ENCODE measurements around the gene PLK1.
"Not testable (repeated sequence)": the region's sequence is repeated elsewhere in the genome, so short reads cannot be mapped to it uniquely, and the experiment has no call there.

Gene PLK1

DNA sequence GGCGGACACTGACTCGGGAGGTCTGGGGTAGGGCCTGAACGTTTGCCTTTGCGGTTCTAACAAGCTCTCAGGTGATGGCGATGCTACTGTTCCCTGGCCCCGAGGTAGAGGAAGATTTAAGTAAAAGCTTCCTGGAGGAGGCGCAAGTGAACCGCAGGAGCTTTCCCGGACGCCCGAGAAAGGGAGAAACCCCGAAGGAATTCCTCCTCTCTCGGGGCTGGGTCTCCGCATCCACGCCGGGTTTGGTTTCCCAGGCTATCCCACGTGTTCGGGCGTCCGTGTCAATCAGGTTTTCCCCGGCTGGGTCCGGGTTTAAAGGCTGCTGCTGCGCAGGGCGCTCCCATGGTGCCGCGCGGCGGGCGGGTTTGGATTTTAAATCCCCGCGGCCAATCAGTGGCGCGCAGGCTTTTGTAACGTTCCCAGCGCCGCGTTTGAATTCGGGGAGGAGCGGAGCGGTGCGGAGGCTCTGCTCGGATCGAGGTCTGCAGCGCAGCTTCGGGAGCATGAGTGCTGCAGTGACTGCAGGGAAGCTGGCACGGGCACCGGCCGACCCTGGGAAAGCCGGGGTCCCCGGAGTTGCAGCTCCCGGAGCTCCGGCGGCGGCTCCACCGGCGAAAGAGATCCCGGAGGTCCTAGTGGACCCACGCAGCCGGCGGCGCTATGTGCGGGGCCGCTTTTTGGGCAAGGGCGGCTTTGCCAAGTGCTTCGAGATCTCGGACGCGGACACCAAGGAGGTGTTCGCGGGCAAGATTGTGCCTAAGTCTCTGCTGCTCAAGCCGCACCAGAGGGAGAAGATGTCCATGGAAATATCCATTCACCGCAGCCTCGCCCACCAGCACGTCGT lies at the start of gene PLK1:
PLK1 (plus strand) TSS at position 460 of the 844 bp plus-strand sequence; CDS start at position 504, 44 bp downstream.
- DNase-seq = peak; percentile 35

DNA sequence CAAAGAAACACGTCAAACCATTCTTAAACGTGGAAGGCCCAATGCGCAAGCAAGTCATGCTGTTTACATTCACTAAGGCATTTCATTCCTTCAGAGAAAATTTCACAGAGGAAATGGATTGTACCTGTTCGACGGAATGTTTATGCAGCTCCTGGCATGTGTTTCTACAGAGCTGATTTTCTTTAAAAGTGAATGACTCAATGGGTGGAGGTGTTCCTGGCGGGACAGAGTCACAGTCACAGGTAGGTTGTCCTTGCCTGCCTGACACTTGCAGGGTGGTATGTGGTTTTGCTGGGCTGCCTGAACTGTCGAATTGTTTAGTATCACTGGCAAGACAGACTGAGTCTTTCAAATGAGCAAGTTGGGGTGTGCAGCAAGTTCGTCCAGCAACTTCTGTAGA lies 49.2 kb upstream of the PLK1 start:
- DNase-seq = no peak

DNA sequence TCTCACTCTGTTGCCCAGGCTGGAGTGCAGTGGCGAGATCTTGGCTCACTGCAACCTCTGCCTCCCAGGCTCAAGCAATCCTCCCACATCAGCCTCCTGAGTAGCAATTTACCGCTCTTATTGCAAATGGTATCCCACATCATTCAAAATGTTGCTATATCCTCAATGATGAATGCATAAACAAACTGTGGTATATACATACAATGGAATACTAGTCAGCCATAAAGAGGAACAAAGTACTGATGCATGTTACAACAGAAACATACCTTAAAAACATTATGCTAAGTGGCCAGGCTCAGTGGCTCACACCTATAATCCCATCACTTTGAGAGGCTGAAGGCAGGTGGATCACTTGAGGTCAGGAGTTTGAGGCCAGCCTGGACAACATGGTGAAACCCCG lies 46.8 kb upstream of the PLK1 start:
- DNase-seq = not testable (repeated sequence)

DNA sequence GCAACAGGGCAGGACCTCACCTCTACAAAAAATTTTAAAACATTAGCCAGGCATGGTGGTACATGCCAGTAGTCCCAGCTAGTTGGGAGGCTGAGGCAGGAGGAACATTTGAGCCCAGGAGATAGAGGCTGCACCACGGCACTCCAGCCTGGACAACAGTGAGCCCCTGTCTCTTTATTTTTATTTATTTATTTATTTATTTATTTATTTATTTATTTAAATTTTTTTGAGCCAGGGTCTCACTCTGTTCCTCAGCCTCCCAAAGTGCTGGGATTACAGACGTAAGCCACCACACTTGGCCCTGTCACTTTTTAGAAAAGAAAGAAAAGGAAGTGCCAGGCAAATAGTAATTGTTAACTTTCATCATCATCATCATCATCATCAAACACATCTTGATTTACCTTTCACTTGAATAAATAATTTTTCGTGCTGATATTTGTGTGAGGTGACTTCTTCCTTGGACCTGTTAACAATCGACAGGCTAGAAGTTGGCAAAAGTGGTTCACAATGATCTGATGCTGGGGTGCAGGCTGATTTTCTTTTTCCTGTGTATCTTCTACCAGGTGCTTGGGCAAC lies 44.1 kb upstream of the PLK1 start:
- no peak for DNase-seq

DNA sequence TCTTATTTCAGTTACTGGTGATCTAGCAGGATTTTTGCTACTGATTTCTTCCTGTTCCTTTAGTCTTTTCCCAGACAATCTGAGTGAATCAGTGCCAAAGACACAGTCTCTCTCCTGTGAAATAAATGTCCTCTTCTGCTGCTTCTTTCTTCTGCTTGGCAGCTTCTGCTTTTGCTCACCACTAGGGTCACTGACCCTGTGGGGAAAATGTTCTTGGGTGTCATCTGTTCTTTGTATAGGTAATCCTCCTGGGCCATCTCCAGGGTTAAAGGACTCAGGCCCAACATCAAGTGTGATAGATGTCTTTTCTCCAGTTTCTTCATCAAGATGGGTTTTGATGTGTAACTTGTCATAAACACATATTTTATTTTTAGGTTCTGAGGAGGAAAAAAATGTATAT lies 42.7 kb upstream of the PLK1 start:
- DNase-seq = no peak

DNA sequence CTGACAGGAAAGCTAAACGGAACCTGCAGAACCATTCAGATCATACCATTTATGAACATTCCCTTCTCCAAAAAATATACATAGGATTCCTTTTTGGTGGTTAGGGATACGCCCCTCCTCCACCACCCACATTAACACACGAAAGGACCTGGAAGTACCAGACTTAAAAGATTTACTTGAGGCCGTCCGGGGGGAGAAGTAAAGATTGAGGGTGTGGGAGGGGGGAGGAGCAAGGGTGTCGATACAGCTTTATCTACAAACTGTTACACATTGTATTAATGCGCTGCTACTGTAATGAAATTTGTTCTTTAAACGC lies 38.1 kb upstream of the PLK1 start:
- no peak for DNase-seq

DNA sequence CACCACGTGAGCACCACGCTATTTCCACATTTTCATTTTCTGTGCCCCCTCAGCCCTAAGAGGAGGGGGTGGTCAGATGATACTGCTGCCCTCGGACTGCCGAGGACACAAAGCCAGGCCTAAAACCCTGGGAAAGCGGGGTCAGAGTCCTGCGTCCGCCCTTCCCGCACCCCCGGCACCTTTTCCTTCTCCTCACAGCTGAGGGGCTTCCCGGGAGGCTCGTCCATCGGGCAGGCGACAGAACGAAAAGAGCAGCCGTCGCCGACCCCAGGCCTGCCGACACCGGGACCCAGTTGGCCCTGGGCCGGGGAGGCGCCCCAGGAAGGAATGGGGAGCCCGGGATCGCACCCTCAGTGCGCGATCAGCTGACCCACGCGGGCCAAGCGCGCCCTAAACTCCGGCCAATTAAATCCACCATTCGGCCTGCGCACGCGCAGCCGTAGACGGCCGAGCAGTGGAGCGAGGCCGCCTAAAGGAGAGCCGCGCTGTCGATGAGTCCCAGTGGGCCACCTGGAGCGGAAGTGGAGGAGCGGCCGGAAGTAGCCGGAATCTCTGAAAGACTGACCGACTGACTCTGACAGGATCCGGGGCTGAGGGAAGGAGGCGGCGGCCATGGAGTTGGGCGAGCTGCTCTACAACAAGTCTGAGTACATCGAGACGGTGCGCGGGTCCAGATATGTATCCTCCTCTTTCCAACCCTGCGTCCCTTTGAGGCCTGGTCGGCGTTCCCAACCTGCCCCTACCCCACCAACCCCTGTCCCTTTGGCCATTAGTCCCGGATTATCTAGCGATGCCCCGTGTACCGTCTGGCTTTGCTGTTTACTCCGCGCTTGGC lies 37.5 kb upstream of the PLK1 start, which contains the start of the genes DCTN5 and PALB2:
DCTN5 (plus strand) TSS at position 536 of the 835 bp plus-strand sequence; CDS start at position 613, 77 bp downstream.
PALB2 (minus strand) TSS at position 380 of the 835 bp plus-strand sequence; CDS start at position 227, 153 bp downstream.
- DNase-seq = peak; percentile 73

DNA sequence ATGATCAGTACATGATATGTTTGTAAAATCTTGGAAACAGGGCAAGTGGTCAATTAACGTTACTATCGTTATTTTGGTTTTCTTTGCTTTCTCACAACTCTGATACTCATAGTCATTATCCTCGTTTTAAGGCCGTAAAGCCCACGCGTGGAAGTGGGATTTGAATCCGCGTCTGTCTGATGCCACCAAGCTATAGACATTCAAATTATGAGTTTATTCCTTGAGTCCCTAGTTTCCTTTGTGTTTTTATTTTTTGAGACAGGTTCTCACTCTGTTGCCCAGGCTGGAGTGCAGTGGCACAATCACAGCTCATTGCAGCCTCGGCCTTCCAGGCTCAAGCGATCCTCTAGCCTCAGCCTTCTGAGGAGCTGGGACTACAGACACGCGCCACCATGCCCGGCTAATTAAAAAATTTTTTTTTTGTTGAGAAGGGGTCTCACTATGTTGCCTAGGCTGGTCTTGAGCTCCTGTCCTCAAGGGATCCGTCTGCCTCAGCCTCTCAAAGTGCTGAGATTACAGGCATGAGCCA lies 36.4 kb upstream of the PLK1 start:
- DNase-seq = no peak

DNA sequence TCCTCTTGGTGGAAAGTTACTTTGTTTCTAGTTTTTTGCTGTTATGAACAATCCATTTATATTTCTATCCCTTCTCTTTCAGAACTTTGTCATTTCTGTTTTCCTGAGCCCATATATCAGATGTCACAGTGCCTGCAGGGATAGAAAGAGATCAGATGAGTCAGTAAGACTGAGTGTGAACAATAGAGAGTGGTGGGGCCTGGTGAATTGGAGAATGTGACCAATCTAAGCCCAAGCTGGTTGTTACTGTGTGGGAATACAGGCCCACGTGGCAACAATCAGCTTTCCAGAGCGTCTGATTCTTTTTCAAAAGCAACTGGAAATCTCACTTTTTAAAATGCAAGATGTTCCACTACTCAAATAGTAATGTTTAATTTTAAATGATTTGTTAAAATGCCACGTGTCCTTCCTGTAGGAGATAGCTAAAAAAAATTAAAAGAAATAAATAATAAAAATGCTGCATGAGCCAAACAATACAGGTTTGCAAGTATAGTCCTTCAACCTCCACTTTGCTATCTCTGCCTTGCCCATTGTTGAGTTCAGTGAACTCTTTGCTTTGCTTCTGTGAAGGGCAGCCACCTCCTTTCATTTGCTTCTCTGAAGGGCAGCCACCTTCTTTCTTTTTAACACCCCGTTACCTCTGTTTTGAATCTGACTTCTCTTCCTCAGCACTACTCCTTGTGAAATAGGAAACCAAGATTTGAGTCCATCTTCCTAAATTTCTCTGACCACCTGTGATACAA lies 27.8 kb upstream of the PLK1 start:
- DNase-seq = no peak

DNA sequence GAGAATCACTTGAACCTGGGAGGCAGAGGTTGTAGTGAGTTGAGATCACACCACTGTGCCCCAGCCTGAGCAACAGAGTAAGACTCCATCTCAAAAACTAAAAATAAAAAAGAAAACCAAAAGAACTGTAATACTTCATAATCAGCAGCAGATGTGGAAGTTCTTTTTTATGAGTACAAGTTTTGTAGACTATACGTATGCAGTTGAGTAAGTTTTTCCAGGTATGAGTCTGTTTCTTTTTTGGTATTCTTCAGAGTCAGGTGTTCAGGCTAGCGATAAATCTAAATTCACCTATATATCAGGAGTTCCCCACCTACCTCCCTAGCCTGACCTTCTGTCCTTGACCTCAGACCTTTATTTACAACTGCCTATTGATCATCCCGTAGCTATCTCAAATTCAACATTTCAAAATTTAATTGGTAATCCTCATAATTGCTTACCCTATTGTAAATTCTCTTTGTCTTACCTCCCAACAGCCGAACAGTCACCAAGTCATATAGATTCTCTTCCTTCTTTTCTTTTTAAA lies 26.7 kb upstream of the PLK1 start:
- no peak for DNase-seq

DNA sequence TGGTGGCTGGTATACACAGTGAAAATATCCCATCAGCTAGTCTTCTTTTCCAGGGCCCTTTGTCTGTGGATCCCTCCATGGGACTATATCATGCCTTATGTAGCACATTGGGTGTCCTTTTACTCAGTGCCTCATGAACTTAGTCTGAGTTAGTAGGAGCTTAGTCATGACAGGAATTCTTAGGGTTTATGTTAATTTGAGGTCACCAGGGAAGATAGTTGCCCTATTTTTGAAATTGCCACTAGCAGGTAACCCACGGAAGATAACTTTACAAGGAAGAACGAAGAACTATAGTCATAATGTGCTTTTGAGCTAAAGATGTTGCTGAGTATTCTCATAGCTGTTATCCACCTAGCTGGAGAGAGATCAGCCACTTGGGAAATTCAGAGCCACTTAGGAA lies 14.8 kb upstream of the PLK1 start:
- DNase-seq = no peak

DNA sequence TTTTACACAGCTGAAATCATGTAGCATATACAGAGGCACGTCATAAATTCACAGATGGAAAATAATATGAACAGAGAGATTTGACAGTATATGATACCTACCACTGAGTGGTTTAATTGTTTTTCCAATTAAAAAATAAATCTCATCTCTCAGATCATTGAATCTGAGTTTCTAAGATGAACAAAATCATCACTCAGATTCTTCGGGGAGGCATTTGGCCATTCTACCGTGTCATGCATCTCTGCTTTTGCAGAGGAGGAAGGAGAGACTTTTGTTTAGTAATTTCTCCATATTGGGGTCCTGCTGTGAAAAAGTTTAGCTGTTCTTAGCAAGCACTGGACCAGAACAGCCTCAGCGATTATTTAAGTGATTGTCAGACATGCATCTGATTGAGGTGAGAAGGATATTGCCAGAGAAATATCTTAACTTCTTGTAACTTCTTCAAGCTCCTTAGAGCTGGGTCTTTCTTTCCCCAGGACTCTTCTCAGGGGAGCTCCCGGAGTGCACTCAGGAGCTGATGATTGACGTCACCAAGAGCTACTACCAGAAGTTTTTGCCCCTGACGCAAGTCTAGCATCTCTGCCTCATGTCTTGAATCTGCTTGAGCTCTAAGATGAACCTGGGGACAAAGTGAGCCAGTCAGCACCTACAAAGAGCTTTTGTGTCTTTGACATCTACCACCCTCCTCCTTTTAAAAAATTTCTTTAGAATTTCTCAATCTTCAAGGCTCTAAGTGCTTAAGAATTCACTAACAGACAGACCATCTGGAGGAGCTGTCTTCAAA lies 11.9 kb upstream of the PLK1 start:
- DNase-seq = no peak

DNA sequence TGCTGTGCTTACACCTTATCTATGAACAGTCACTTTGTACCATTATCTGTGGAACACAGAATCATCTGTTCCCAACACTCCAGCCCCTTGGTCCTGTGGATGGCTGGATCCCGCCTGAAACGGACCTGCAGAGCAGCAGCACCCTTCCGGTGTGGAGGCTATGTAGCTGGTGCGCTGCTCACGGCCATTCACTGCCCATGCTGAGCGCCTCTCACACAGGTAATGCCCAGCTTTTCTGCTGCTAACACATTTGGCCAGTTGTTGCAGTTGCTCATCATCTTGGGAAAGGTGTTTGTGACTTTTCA lies 11.4 kb upstream of the PLK1 start:
- DNase-seq = no peak

DNA sequence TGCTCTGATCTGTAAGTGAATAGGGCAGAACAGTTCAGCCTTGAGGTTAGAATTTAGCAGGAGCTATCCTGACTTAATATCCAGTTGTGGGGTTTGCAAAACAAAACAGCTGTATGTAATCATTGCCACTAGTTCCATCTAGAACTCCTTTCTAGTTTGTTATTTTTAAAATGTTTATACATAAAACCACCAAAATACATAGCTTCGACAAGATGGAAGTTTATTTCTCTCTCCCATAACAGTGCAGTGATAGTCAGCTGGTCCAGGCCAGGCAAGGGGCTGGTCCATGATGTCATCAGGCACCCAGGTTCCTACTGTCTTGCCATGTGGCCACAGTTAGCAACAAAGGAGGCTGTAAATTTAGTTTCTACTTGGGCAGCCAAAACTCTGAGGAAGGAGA lies 10.5 kb upstream of the PLK1 start:
- DNase-seq = no peak

DNA sequence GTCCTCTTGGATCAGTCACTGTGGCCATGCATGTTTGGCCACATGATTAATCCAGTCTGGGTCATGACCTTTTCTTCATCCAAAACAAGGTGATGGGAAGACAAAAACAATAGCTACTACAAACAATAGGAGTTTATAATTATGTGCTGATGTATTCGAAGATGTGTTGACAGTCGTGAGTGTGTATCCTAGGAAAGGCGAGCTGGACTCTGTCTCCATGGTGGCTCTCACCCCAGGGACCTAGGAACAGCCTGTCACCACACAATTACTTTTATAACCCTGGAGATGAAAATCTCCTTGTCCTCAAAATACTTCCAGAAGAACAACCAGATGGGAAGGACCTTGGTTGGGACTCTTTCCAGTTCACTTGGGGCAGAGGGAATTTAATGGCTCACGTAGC lies 9.8 kb upstream of the PLK1 start:
- DNase-seq = no peak

DNA sequence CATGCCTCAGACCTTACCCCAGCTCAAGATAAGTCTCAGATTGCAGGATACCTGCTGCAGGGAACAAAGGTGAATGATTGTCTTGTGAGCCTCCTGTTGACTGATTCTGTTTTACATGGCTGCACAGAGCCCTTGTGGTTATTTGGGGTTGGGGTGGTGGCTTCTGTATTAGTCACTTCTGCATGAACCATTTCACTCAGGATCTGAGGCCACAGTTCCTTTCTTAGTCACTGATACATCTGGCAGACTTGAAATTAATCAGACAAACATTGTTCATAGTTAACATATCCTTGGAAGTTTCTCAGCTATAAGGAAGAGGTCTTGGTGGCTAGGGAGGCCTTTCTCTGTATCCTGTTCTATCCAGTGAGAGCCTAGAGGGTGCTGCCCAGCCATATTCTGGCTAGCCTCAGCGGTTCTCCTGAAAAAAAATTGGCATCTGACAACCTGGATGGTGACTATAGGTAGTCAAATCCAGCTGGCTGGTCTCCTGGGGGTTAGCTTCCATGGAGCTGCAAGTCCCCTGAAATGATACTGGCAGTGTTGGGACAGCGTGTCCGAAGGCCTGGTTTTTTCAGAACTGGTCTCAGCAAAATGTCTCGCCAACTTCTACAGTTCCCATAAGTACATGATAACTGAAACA lies 8.4 kb upstream of the PLK1 start:
- no peak for DNase-seq

DNA sequence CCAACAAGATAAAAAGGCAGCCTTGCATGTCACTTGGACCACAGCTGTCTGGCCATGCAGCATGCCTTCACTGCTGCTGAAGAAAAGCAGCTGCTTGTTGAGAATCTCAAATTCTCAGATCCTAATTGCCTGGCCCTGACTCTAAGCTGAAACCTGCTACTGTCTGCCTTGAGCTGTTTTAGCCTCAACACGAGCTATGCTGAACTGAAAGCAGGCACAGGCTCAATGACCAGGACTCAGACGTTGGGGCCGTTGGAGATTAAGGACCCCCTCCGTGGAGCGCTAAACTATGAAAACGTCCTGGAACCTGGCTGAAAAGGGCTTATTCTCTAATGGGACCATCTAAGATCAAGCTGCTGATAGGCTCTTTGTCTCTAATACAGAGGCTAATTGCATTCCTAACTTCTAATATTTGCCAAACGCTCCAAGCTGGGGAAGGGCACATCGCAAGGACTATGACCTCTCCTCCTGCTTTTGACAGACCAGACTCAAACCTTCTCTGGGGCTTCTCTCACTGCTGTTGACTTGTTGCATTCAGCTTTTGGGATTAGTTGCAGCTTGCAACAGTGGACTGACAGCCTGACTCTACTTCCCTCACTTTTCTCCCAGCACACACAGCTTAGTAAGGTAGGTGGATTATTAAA lies 4.6 kb upstream of the PLK1 start:
- no peak for DNase-seq

DNA sequence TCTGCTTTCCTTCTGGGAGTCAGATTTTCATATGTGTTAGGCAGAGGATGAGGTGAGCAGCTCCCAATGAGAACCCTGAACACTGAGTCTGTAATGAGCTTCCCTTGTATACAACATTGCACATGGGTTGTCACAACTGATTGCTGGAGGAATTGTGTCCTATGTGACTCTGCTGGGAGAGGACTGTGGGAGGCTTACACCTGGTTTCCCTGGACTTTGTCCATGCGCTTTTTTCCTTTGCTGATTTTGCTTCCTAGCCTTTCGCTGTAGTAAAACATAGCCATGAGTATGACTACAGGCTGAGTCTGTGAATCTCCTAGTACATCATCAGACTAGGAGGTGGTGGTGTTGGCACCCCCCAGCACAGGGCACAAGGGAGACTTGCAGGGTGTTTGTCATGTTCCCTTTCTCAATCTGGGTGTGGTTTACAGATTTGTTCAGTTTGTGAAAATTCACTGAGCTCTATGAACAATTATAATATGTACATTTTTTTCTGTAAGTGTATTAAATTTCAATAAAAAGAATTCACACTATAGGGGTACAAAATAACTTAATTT lies 1.7 kb upstream of the PLK1 start:
- no peak for DNase-seq

DNA sequence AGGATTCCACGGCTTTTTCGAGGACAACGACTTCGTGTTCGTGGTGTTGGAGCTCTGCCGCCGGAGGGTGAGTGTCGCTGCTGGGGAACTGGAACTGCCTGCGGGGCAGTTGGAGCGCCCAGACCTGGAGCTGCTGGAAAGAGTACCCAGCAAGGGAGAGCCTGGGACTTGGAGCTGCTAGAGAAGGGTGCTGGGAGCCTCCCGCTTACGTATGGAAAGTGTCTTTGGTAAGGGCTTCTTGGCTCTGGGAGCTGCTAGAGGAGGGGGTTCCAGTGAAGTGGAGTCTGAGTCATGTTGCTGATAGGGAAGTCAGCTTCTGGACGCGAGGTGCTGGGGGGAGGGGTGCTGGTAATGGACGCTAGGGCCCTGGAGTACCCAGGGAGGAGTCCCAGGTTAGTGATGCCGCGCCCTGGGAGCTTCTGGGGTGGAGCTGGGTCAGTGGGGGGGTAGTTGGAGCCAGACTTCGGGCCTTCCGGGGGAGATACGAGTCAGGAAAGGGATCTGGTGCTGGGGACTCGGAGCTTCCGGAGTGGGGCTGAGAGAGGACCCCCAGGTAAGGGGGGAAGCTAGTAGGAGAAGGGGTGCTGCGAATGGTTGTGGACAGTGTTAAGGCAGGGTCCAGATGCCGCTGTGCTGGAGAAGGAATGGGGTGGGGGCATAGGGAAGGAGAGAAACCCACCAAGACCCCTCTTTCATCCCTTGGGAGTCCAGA lies 741 bp downstream of the PLK1 start:
- DNase-seq = no peak

DNA sequence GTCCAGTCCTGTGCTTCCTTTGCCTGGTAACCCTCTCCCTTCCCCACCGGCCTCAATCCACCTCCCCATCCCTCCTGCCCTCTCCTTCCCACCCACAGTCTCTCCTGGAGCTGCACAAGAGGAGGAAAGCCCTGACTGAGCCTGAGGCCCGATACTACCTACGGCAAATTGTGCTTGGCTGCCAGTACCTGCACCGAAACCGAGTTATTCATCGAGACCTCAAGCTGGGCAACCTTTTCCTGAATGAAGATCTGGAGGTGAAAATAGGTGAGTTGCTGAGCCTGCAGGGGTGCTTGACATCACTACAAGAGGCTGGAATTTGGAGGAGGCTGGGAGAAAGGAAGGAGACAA lies 1.3 kb downstream of the PLK1 start:
- no peak for DNase-seq

Measured in NCI-H2029 treated with DMSO at 0.1 percent for 48 hours (cell line).